GM21786 (cell line): ENCODE results near the gene B3GAT1.

Source experiments
- ATAC-seq: cut with Tn5 transposase; IDR thresholded peaks from one replicate; pipeline ENCODE4 v1.9.1; 2021; ENCODE audit not compliant: unreplicated experiment

B3GAT1 gene

GRCh38 chr11:134392953-134393615, 19.0 kb downstream of the B3GAT1 start:
- ATAC-seq, result no peak

- ATAC-seq, result no peak
These were observed 20.4 kb downstream of the B3GAT1 start for GRCh38 chr11:134391656-134392055.

- no peak for ATAC-seq
These were observed 21.1 kb downstream of the B3GAT1 start for GRCh38 chr11:134390706-134391569.

- ATAC-seq, result no peak
These were observed 22.4 kb downstream of the B3GAT1 start for GRCh38 chr11:134389464-134390180.

- no peak for ATAC-seq
These were observed 23.5 kb downstream of the B3GAT1 start for GRCh38 chr11:134388590-134388989.

GRCh38 chr11:134387501-134387900, 24.5 kb downstream of the B3GAT1 start:
- ATAC-seq, result no peak

- ATAC-seq, result no peak
These were observed 25.1 kb downstream of the B3GAT1 start for GRCh38 chr11:134386945-134387344.

- no peak for ATAC-seq
These were observed 26.1 kb downstream of the B3GAT1 start for GRCh38 chr11:134385774-134386565.

GRCh38 chr11:134385171-134385570, 26.9 kb downstream of the B3GAT1 start:
- ATAC-seq, result no peak

- ATAC-seq, result no peak
These were observed 27.6 kb downstream of the B3GAT1 start for GRCh38 chr11:134384406-134384805.

- ATAC-seq, result no peak
These were observed 28.3 kb downstream of the B3GAT1 start for GRCh38 chr11:134383576-134384221.

- ATAC-seq, result no peak
These were observed 29.2 kb downstream of the B3GAT1 start for GRCh38 chr11:134382830-134383229.

GRCh38 chr11:134382257-134382656, 29.8 kb downstream of the B3GAT1 start:
- no peak for ATAC-seq

- no peak for ATAC-seq
These were observed 31.3 kb downstream of the B3GAT1 start for GRCh38 chr11:134380785-134381184.

GRCh38 chr11:134380229-134380628, 31.8 kb downstream of the B3GAT1 start:
- ATAC-seq, result no peak

- no peak for ATAC-seq
These were observed 32.8 kb downstream of the B3GAT1 start for GRCh38 chr11:134379241-134379640.

- no peak for ATAC-seq
These were observed 34.2 kb downstream of the B3GAT1 start for GRCh38 chr11:134377876-134378275.

- no peak for ATAC-seq
These were observed 35.7 kb downstream of the B3GAT1 start for GRCh38 chr11:134376150-134376921.

- ATAC-seq, result no peak
These were observed 37.0 kb downstream of the B3GAT1 start for GRCh38 chr11:134374891-134375550.
